K562 (cell line): ENCODE measurements around the gene ANP32B. TPM values are rescaled to one million over a fixed set of nuclear protein-coding genes. Genes with fewer than 3 reads are reported as not detected.
A peak's percentile ranks its signal among the peaks of the same experiment; 100 is the strongest.

ENCODE experiments used
- DMBX1 ChIP-seq: fragments of 250-450 bp; sonication (Bioruptor Pico); IDR thresholded peaks from 2 replicates; pipeline ENCODE4 v1.8.0; 2022; ENCODE audit warnings: inconsistent platforms, mild to moderate bottlenecking, moderate library complexity, borderline replicate concordance
- ETS1 ChIP-seq: conservative IDR thresholded peaks from 2 replicates; pipeline ENCODE4 v1.6.1; 2011; ENCODE audit warnings: low read depth, mild to moderate bottlenecking, low read length; ENCODE audit not compliant: control insufficient read depth
- ETV1 ChIP-seq: fragments of 450-650 bp; conservative IDR thresholded peaks from 2 replicates; pipeline ENCODE4 v1.6.1; 2016; ENCODE audit warnings: missing genetic modification characterization, control low read depth, low read depth, missing compliant biosample characterization
- HINFP ChIP-seq: fragments of 450-650 bp; conservative IDR thresholded peaks from 2 replicates; pipeline ENCODE4 v1.6.1; 2016; ENCODE audit warnings: missing genetic modification characterization, low read depth, mild to moderate bottlenecking, control low read depth, missing compliant biosample characterization
- LEF1 ChIP-seq: fragments of 450-650 bp; IDR thresholded peaks from 2 replicates; pipeline ENCODE4 v1.6.1; 2016; ENCODE audit warnings: mild to moderate bottlenecking
- NR1H2 ChIP-seq: sonication (generic); formaldehyde crosslinking; IDR thresholded peaks from 2 replicates; pipeline ENCODE4 v1.4.0; 2020; ENCODE audit warnings: mild to moderate bottlenecking, missing genetic modification reagents
- PML ChIP-seq: IDR thresholded peaks from 2 replicates; pipeline ENCODE4 v1.6.1; 2012; ENCODE audit warnings: low read length, inconsistent platforms
- PTRF ChIP-seq: fragments of 450-650 bp; IDR thresholded peaks from 2 replicates; pipeline ENCODE4 v1.6.1; 2016; ENCODE audit warnings: mild to moderate bottlenecking, missing genetic modification characterization, missing compliant biosample characterization
- RB1 ChIP-seq: fragments of 450-650 bp; IDR thresholded peaks from 2 replicates; pipeline ENCODE4 v1.6.1; 2017; ENCODE audit warnings: low read depth, mild to moderate bottlenecking
- SMARCA4 ChIP-seq: fragments of 450-650 bp; IDR thresholded peaks from 2 replicates; pipeline ENCODE4 v1.6.1; 2016
- SMC3 ChIP-seq: conservative IDR thresholded peaks from 2 replicates; pipeline ENCODE4 v1.6.1; 2011; ENCODE audit warnings: low read depth, low read length, improper control_type of control experiment; ENCODE audit not compliant: insufficient read depth
- SOX6 ChIP-seq: fragments of 450-650 bp; IDR thresholded peaks from 2 replicates; pipeline ENCODE4 v1.6.1; 2014; ENCODE audit warnings: mild to moderate bottlenecking
- TCFL5 ChIP-seq: fragments of 250-450 bp; sonication (Bioruptor Pico); conservative IDR thresholded peaks from 2 replicates; pipeline ENCODE4 v1.6.1; 2021; ENCODE audit warnings: mild to moderate bottlenecking, moderate library complexity, matching md5 sums
- ZC3H11A ChIP-seq: IDR thresholded peaks from 2 replicates; pipeline ENCODE4 v1.6.1; 2012; ENCODE audit warnings: low read depth, low read length, improper control_type of control experiment
- ZNF668 ChIP-seq: fragments of 250-450 bp; sonication (Bioruptor Pico); IDR thresholded peaks from 2 replicates; pipeline ENCODE4 v1.8.0; 2022; ENCODE audit warnings: mild to moderate bottlenecking, inconsistent platforms
- ZNF785 ChIP-seq: fragments of 250-450 bp; sonication (Bioruptor Pico); IDR thresholded peaks from 2 replicates; pipeline ENCODE4 v1.4.0; 2020; ENCODE audit warnings: mild to moderate bottlenecking
- polyA plus RNA-seq, 8 experiments: library from polyadenylated mRNA; depleted of rRNA in 4 of 8; stranded (reverse) in 5 of 8; unstranded in 3 of 8; fragments of >200 nt; fragmentation: Nextera tagmentation in 2 of 8; fragmentation: Illumina TruSeq in 1 of 8; extraction: Ambion mirVana in 2 of 8; extraction: Trizol in 1 of 8; gene quantifications; 2 replicates each; pipeline versions ENCODE4 v1.2.1 to v1.2.3, GENCODE V29; 2011 to 2014; ENCODE audit warnings: inconsistent platforms in 1 of 8, missing spikeins in 1 of 8
- total RNA-seq, 7 experiments: library from RNA; depleted of rRNA in 6 of 7; stranded (reverse); fragments of >200 nt in 6 of 7; fragmentation: Illumina TruSeq in 2 of 7; extraction: Trizol in 2 of 7; gene quantifications; 2 replicates each; pipeline versions ENCODE4 v1.2.1 to v1.2.3, GENCODE V29; 2011 to 2021; ENCODE audit warnings: low replicate concordance in 1 of 7
- TF ChIP-seq, protein P1 (sequence below): fragments of 450-650 bp; IDR thresholded peaks from 2 replicates; pipeline ENCODE4 v1.6.1; 2016; ENCODE audit warnings: missing biosample characterization, missing genetic modification characterization
- TF ChIP-seq, protein P2 (sequence below), 3 experiments: fragments of 200-800 bp in 1 of 3; sonication (Bioruptor generic) in 1 of 3; sonication (generic) in 1 of 3; formaldehyde crosslinking in 1 of 3; IDR thresholded peaks; 2 replicates each; pipeline versions ENCODE4 v1.6.1 to v1.8.0; 2016 to 2022; ENCODE audit warnings: mild to moderate bottlenecking in 2 of 3, missing compliant biosample characterization in 2 of 3, missing genetic modification characterization in 2 of 3, missing genetic modification reagents in 1 of 3
- TF ChIP-seq, protein P3 (sequence below): sonication (generic); formaldehyde crosslinking; IDR thresholded peaks from 2 replicates; pipeline ENCODE4 v1.8.0; 2022; ENCODE audit warnings: mild to moderate bottlenecking, missing genetic modification reagents
- TF ChIP-seq, protein P4 (sequence below): IDR thresholded peaks from 3 replicates; pipeline ENCODE4 v1.6.1; 2011; ENCODE audit warnings: borderline replicate concordance, mild to moderate bottlenecking, moderate library complexity; ENCODE audit not compliant: insufficient read length; ENCODE audit errors: extremely low read depth

ANP32B gene
- total and polyA plus RNA-seq, 9 of the 15 experiments (the other 6 are each of a cell fraction or from before 2014, with no cell fraction given) = 68.9 to 815 (median 141) TPM

- TF ChIP-seq, protein P1, sequence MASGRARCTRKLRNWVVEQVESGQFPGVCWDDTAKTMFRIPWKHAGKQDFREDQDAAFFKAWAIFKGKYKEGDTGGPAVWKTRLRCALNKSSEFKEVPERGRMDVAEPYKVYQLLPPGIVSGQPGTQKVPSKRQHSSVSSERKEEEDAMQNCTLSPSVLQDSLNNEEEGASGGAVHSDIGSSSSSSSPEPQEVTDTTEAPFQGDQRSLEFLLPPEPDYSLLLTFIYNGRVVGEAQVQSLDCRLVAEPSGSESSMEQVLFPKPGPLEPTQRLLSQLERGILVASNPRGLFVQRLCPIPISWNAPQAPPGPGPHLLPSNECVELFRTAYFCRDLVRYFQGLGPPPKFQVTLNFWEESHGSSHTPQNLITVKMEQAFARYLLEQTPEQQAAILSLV (tag) = 0 out of 2 replicates have a peak, but pooled peaks have one; percentile 41
- TF ChIP-seq PML (no peak), ETS1 (no peak), HINFP (tag) (0 out of 2 replicates have a peak, but pooled peaks have one; percentile 43), LEF1 (no peak), PTRF (tag) (peak; percentile 71; the same call in 1 of the 2 replicates), ZC3H11A (no peak), DMBX1 (CRISPR knock-in tag) (peak; percentile 95), SOX6 (no peak), TCFL5 (CRISPR knock-in tag) (no peak), ETV1 (tag) (no peak), ZNF668 (CRISPR knock-in tag) (peak; percentile 34; the same call in 1 of the 2 replicates), RB1 (no peak), ZNF785 (CRISPR knock-in tag) (no peak), NR1H2 (CRISPR knock-in tag) (no peak), SMARCA4 (no peak), SMC3 (no peak)
- TF ChIP-seq, protein P2, sequence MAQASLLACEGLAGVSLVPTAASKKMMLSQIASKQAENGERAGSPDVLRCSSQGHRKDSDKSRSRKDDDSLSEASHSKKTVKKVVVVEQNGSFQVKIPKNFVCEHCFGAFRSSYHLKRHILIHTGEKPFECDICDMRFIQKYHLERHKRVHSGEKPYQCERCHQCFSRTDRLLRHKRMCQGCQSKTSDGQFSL (CRISPR knock-in tag; IDR thresholded peaks at IDR 0.05) = no peak
- TF ChIP-seq, protein P2 (tag; IDR thresholded peaks at IDR 0.05) = peak in 1 of 2 experiments; percentile 56; a peak in 1 of 4 replicates
- TF ChIP-seq, protein P3, sequence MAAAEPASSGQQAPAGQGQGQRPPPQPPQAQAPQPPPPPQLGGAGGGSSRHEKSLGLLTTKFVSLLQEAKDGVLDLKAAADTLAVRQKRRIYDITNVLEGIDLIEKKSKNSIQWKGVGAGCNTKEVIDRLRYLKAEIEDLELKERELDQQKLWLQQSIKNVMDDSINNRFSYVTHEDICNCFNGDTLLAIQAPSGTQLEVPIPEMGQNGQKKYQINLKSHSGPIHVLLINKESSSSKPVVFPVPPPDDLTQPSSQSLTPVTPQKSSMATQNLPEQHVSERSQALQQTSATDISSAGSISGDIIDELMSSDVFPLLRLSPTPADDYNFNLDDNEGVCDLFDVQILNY (CRISPR knock-in tag) = no peak
- TF ChIP-seq, protein P4, sequence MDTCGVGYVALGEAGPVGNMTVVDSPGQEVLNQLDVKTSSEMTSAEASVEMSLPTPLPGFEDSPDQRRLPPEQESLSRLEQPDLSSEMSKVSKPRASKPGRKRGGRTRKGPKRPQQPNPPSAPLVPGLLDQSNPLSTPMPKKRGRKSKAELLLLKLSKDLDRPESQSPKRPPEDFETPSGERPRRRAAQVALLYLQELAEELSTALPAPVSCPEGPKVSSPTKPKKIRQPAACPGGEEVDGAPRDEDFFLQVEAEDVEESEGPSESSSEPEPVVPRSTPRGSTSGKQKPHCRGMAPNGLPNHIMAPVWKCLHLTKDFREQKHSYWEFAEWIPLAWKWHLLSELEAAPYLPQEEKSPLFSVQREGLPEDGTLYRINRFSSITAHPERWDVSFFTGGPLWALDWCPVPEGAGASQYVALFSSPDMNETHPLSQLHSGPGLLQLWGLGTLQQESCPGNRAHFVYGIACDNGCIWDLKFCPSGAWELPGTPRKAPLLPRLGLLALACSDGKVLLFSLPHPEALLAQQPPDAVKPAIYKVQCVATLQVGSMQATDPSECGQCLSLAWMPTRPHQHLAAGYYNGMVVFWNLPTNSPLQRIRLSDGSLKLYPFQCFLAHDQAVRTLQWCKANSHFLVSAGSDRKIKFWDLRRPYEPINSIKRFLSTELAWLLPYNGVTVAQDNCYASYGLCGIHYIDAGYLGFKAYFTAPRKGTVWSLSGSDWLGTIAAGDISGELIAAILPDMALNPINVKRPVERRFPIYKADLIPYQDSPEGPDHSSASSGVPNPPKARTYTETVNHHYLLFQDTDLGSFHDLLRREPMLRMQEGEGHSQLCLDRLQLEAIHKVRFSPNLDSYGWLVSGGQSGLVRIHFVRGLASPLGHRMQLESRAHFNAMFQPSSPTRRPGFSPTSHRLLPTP = no peak
These were observed 23.6 kb upstream of the ANP32B start (continued) for GRCh38 chr9:97959585-97959984.
